HG02571 (cell line): ENCODE results near the gene C10orf120.

Experiments used
- ATAC-seq: cut with Tn5 transposase; IDR thresholded peaks from one replicate; pipeline ENCODE4 v1.9.1; 2021; ENCODE audit warnings: mild to moderate bottlenecking, moderate library complexity; ENCODE audit not compliant: unreplicated experiment

C10orf120 gene

GRCh38 chr10:122703483-122704448 lies 4.1 kb upstream of the C10orf120 start:
- ATAC-seq, result no peak

GRCh38 chr10:122702275-122702674 lies 2.6 kb upstream of the C10orf120 start:
- no peak for ATAC-seq

DNA sequence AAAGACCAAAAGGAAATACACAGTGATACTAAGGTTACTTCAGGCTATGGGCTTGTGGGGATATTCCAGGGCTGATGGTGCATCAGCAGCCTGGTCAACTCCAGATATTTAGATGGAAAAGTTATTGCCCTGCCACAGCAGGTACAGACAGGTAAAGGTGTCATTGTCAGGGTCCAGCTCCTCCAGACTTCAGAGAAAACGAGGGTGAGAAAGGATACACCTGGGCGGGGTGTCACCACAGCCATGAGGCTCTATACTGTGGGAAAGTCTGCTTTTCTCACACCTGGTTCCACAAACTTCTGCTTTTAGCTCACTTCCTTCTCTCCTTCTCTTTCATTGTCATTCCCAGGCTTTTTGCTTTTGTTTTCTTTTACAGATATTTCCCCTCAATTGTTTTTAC lies 2.0 kb upstream of the C10orf120 start:
- no peak for ATAC-seq

GRCh38 chr10:122696687-122697086 lies 3.0 kb downstream of the C10orf120 start:
- ATAC-seq, result no peak

GRCh38 chr10:122692744-122693143 lies 6.9 kb downstream of the C10orf120 start:
- no peak for ATAC-seq

DNA sequence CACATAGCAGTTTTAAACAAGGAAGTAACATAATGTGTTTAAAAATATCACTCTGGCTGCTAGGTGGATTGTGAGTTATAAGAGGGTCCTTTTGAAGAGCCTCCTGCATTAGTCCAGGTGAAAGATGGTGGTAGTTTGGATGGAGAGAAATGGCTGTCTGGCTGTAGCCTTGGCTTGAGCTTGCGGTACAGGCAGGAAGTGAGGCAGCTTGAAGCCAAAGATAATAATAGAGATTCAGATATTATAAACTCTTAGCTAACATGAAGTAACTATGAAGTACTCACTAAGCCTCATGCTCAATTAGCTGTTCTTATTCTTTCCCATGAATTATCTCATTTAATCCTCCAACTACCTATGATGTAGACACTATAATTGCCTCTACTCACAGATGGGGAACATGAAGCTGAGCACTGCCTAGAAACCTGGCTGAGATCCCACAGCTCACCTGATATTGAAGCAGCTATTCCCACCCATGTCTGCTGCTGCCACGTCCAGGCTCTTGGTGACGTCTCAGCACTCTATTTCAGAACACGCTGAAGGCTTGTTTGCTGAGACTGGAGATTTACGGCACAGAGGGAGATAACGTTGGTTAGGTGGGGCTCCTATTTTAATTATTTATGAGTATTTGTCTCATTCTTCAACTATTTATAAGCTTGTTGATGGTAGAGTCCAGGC lies 10.4 kb downstream of the C10orf120 start:
- no peak for ATAC-seq

DNA sequence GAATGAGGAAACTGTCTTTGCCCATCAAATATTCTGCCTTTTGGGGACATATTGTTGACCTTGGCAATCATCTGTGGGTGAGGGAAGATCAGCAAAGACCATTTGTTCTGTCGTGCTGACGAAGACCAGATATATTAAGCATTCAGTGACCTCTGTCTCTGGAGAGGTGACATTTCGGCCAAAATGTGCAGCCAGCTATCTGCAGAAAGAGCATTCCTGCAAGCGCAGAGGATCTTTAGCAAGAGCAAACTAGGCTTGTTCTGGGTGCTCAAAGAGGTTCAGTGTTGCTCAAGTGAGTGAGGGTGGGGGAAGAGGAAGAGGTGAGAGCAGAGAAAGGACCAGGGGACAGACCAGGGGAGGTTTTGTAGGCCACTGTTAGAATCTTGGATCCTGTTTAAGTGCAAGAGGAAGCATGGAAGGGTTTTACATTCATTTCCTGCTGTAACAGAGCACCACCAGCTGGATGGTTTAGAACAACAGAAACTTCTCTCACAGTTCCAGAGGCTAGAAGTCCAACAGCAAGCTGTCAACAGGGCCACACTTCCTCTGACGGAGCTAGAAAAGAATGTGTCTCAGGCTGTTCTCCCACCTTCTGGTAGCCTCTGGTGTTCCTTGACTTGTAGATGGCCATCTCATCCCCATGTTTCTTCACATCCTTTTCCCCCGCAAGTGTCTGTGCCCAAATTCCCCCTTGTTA lies 11.2 kb downstream of the C10orf120 start:
- ATAC-seq, result no peak

DNA sequence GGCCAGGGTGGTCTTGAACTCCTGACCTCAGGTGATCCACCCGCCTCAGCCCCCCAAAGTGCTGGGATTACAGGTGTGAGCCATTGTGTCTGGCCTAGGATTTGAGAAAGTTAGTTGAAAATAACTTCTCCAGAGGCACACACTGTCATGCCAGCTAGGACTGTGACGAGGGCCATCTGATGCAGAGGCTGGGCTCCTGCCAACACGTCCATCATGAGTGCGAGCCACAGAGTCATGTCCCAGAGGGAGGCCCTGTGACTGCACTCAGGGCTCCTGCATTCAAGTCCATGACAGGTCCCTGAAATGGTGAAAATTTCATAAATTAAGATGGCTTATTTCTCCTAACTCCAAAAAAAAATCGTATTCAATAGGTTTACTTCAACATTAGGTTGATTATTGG lies 17.1 kb downstream of the C10orf120 start:
- ATAC-seq, result no peak

DNA sequence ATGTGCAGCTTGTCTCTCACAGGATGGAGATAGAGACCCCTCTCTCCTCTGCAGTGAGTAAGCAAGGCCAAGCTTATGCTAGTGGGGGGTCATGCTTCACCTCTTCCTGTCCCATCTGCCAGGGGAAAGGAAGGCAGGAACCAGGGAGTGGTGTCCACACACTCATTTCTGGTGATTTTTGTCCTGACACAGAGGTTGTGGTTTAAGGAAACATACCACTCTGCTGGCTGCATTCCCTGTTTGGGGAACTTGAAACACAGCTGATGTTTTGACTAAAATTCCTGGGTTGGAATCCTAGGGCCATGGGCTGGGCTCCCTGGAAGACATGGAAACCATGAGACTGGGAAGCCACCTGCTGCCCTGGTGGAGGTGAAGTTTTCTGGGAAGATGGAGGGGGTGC lies 21.4 kb downstream of the C10orf120 start:
- ATAC-seq, result no peak

DNA sequence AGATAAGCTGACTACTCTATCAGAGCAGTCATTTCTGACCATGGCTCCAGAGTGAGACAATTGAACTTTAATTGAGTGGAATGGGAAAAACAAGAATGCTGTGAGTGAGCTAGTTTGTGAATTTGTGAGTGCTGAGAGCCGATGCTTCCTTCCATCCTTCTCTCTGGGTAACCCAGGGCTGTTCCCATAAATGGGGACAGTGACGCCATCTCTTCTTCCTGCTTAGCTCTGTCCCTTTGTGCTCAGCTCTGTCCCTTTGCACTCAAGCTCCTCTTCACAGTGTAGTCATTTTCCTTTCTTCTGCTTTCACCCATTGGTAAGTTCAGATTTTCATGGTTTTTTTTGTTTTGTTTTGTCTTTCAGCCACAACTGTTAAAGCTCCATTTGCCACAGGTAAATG lies 24.4 kb downstream of the C10orf120 start:
- ATAC-seq, result no peak

GRCh38 chr10:122674781-122675180 lies 24.9 kb downstream of the C10orf120 start:
- no peak for ATAC-seq

DNA sequence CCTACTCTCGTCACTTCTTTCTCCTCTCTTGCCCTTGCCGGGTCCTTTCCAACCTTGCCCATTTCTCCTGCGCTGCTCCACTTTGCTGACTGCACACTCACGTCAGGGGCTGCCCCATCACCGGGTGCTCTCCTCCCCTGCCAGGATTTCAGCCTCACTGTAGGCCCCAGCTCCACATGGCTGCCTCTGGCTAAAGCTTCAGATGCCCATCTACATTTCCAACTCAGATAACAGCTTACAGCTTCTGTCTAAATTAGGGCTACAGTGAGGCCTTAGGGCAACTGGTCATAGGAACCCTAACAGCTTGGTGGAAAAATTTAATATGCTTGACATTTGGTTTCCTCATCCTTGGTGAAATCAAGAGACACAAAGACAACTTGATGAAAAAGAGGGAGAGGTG lies 25.9 kb downstream of the C10orf120 start:
- no peak for ATAC-seq

DNA sequence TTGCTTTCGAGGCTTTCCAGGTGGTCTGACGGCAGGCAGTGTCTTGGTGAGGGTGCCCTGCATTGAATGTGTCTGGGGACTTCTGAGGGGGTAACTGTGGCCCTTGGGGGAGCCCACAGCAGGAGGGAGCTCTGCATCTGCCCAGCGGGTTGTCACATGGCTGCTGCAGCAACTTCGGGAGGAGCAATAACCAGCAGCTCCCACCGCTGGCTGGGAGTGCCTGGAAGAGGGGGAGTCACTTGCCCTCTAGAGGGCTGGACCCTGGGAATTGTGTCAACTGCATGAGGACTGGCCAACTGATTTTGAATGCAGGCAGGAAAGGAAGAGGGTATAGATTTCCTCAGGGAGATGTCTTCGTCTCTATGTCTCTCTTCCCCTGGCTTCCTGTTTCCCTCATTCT lies 26.4 kb downstream of the C10orf120 start:
- no peak for ATAC-seq

DNA sequence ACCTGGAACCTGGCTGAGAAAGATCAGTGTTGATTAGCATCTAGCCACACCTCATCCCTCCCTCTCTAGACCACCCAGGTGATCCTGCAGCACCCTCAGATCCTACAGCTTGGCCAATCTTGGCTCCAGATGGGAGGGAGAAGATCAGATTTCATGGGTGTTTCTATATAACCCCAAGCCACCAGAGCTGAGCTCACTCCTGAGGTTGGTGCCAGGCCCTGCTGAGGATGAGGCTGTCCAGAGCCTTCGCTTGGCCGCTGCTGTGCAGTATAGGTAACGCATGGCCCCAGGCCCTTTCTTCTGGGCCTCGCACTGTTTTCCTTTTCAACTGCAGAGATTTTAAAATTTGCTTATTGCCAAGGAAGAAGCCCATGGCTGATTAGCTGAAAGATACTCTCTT lies 27.0 kb downstream of the C10orf120 start:
- no peak for ATAC-seq

DNA sequence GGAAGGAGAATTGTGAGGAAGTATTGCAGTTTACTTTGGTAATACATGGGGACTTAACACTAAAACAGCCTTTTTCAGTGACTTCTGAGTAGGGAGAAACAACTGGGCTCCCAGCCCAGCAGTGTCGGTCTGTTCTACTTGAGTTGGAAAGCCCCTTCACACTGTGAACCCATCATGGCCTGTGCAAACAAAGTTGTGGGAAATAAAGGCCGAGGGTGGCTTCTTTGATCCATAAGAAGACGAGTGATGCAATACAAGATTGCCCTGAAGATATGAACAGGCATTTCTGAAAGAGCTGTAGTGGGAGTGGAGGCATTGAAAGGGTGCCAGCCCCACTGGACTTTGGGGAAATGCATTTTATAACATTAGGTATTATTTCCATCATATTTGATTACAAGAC lies 28.3 kb downstream of the C10orf120 start:
- no peak for ATAC-seq

DNA sequence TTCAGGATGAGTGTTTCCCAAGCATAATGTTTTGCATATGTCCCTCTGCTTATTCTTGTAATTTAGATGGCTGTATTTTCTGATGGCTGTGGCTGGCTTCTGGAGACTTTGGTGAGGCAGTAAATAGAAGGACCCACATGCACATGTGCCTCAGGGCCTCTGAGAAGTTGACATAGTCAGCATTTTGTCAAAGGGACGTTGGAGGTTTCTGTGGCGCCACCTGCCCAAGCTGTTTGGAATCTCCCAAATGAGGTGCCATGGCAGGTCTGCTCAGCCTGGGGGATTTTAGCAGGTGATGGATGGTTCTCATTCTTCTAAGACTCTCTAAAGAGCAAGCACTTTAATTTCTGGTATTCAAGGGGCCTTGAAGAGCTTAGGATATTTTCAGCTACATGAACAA lies 29.8 kb downstream of the C10orf120 start:
- no peak for ATAC-seq

DNA sequence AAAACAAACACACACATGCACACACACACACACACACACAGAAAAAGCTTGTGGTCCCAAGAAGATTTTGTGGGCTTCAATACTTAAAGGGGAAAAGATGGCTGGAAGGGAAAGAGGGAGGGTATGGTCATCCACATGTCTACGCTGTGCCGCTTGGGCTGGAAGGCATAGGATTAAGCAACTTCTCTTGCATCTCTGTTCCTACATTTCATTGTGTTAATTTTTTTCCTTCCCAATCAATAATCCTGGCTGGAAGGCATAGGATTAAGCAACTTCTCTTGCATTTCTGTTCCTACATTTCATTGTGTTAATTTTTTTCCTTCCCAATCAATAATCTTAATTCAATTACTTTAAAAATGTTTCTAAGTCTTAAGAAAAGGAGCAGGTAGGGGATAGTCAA lies 30.6 kb downstream of the C10orf120 start:
- ATAC-seq, result no peak

GRCh38 chr10:122665946-122666345 lies 33.7 kb downstream of the C10orf120 start:
- ATAC-seq, result no peak

GRCh38 chr10:122665329-122665860 lies 34.3 kb downstream of the C10orf120 start:
- no peak for ATAC-seq

DNA sequence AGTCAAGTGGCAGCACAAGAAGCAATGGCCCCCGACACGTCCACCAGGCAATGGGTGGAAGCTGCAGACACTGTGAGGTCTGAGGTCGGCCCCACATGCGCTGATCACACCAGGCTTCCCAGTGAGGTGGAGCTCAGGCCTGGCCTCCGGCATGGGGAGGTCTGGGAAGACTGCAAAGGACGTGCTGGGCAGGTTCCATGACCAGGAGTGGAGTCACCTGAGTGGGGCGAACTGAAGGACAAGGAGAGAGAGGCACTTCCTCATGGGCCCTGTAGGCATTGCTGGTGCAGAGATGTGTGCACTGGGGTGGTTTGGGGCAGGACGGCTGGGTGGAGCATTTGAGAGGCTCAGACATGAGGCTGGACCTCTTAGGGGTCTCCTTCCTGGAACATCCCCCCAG lies 35.1 kb downstream of the C10orf120 start:
- ATAC-seq, result no peak

GRCh38 chr10:122663516-122664130 lies 36.0 kb downstream of the C10orf120 start:
- no peak for ATAC-seq
